CD4-positive, alpha-beta T cell treated with Interleukin-12 subunit alpha and Interleukin-12 subunit beta, for 1 hour (primary cell): ENCODE measurements around the gene FSD1L.
A peak's percentile ranks its signal among the peaks of the same experiment; 100 is the strongest.

Experiments
- DNase-seq: peaks from one replicate; pipeline ENCODE4 v3.0.0-alpha.2; 2020

Gene FSD1L

GRCh38 chr9:105447814-105448812, at the start of gene FSD1L:
Gene FSD1L (plus strand): TSS chr9:105448034. CDS start chr9:105448221, 187 bp downstream.
- DNase-seq = peak; percentile 84

DNA sequence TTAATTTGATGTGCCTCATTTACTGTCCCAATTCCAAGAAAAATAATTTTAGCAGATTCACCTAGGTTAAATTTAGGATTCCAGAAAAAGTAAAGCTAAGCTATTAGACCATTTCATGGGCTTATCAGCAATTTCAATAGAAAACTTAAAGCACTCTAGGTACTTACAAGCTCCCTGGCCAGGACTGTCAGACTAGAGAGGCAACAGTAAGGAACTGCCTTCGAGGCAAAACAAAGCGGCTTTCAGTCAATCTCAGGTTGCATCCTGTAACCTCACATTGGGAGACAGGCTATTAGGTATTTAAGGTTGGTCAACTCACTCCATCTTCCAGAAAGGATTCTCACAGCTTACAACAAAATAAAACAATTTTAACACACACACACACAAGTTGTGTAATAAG, 48.7 kb upstream of the FSD1L start:
- DNase-seq = no peak

GRCh38 chr9:105401651-105402050, 46.2 kb upstream of the FSD1L start:
- DNase-seq = no peak

GRCh38 chr9:105403552-105404248, 44.1 kb upstream of the FSD1L start:
- no peak for DNase-seq

DNA sequence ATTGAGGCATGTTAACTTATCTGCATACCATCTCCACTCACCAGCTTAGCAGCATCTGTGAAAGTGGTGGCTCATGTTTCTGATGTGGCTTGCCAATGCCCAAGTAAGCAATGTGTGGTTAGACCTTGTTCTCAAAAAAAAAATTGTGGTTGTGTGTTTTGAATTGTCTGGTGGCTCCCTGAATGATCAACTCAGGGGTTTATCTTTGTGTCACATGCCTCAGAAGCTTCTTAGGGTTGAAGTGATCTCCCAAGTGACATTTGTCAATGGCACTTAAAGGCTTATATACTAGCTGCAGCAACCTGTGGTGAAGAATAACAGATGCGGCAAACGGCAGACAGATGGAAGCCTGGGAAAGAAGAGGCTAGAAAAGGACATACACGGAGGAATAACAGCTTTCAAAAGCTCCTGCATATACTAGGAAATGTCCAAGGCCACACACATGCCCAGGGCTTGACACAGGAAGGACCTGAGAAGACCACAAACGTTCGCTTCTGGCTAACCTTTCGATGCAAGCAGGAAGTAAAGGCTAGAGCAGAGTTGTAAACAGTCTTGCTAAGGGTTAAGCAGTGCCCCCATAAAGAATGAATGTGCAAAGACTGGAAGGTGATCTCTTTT, 42.2 kb upstream of the FSD1L start:
- DNase-seq = peak; percentile 68

- no peak for DNase-seq
These were observed 41.5 kb upstream of the FSD1L start for GRCh38 chr9:105406369-105406768.

DNA sequence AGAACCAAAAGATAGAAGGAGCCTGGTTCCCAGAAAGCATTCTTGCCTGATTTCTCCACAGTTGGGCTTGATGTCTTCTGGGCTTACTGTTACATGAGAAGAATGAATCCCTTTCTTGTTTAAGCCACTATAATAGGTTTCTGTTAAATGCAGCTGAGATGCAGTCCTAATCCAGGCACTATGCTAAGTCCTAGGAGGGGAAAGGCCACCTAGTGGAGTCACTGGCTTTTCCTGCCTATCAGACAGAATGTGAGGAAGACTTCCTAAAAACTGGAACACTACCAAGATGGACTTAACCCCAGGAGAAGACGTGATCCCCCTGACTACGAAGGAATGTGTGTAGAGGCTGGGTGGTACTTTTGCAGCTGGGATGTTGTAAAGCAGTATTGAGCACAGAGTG, 34.3 kb upstream of the FSD1L start:
- DNase-seq = no peak

- peak; percentile 70 for DNase-seq
These were observed 32.7 kb upstream of the FSD1L start for GRCh38 chr9:105414947-105415661.

GRCh38 chr9:105415662-105415980, 32.2 kb upstream of the FSD1L start:
- DNase-seq = no peak

DNA sequence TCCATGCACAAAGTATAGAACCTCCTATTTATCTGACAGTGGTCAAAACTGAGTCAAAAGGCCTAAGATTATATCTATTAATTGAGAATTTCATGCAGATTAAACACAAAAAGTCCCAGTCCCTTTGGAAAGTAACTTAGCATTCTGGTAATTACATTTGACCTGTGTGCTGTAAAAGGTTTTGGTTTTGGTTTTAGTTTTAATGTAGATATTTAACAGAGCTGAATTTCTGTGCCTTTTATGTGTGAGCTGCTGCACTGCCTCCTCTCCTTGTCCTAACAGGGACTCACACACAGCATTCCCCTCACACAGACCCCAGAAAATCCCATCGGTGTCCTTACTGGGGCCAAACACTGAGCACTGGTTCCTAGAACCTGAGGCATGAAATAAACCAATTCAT, 31.0 kb upstream of the FSD1L start:
- DNase-seq = no peak

DNA sequence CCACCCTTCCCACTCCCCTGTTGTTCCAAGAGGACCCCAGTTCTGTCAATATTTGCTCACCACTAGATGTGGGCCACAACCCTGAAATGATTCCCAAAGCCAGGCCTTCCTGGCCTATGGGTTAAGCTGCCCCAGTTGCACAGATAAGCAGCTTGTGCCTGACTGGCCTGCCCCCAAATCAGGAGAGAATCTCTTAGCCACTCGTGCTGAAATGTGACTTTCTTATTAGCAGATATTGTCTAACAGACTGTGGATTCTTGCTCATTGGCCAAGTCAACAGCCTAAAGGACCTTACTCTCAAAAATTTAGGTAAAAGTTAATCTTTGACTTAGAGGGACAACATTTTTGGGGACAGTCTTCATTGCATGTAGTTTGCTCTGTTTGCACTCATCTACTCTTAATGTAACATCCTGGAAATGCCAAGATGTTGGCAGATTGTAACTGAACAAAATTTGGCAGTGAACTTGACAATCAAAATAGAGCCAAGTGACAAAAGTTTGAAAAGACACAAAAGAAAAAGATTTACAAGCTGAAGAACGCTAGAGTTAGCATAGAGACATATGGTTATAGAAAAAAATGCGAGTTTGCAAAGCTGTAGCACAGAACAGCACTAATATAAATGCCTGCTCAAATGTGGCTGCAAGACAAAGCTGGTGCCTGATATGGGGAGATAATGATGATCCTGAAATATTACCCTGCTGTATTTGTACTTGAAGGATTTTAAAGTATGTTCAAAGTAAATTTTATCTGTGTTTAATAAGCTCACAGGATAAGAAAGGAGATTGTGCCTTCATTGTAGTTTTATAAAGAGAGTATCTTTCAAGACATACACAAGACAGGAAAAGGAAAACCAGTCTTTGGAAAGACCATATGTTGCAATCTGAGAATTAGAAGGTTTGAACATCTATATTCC, 29.0 kb upstream of the FSD1L start:
- no peak for DNase-seq

DNA sequence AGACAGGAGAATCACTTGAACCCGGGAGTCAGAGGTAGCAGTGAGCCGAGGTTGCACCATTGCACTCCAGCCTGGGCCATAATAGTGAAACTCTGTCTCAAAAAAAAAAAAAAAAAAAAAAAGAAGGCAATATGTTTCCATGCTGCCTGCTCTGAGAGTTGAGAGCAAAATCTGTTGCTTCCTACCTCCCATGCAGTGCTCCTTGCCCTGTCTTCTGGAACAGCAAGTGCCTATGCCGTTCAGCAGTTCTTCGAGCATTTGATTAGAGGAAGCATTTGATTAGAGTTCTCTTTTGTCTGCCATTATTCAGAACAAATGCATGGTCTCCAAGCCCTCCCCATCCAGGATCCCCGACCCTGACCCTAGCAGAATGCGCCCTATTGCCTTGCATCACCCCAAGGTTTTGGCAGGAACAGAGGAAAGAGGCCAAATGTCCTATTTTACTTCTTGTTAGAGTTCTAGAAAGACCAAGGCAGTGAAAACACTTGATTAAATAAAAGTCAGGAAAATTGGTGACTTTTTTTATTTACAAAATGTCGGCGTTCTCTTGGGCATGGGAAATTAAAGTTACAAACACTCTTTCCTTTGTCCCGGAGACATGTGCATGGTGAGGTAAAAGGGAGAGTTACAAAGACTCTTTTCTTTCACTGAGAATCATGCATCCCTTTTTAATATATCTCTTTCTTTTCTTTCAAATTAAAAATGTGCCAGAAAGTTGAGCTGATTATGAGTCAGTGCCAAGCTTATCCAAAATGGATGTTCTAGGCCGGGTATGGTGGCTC, 27.8 kb upstream of the FSD1L start:
- no peak for DNase-seq

GRCh38 chr9:105421154-105421553, 26.7 kb upstream of the FSD1L start:
- no peak for DNase-seq

DNA sequence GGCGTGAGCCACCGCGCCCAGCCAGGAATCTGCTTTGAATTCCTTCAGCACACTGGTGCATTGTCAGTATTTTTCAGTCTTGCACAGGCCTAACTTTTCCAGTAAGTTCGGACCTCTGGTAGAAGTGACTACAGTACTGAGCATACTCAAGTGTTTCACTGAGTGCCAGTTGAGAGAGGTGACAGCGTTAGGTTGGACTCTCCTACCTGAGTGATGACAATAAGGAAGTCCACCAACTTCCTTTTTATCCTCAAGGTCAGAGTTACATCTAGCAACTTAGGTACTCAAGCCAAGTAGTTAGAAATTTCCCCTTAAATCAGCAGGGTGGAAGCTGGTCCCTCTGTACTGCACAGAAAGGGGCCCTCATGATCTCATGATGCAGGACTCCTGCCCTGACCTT, 26.0 kb upstream of the FSD1L start:
- DNase-seq = no peak

- DNase-seq = peak; percentile 4
These were observed 21.9 kb upstream of the FSD1L start for GRCh38 chr9:105425816-105426433.

DNA sequence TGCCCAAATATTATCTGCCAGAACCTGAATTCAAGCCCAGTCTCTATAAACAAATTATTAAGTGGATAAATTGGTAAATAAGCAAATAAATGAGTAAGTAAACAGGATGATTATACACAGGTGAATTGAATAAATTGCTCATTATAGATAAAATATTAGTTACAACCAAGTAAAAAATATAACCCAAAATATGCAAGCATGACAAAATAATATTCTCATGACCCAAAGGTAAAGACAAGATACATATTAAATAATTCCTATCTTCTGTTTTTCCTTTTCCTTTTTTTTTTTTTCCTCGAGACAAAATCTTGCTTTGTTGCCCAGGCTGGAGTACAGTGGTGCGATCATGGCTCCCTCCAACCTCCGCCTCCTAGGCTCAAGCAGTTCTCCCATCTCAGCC, 21.2 kb upstream of the FSD1L start:
- DNase-seq = no peak

DNA sequence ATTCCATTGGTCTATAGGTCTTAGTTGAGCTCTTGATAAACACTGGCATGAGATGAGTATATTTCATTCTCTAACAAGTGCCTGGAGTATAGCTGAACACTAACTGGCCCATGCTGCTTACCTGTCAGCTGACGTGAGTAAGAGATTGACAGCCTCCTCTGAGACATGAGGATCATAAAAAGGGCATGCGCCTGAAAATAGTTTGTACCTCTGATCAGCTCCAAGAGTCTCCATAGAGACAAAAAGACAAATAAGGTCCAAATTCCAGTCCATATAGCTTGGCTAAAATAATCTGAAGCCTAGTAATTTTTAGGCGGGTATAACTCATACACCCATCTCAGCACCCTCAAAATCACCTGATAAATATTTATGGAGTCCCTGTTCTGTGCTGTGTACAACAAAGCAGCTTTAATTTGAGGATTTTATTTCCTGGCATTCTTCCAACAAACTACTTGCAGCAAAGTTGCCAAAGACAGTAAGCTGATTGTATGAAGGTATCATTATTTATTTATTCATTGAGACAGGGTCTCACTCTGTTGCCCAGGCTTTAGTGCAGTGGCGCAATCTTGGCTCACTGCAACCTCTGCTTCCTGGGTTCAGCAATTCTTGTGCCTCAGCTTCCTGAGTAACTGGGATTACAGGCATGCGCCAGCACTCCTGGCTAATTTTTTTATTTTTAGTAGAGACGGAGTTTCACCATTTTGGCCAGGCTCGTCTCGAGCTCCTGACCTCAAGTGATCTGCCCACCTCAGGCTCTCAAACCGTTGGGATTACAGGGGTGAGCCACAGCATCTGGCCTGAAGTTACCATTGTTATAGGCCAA, 16.2 kb upstream of the FSD1L start:
- no peak for DNase-seq

GRCh38 chr9:105432247-105432842, 15.5 kb upstream of the FSD1L start:
- DNase-seq = no peak

- no peak for DNase-seq
These were observed 12.4 kb upstream of the FSD1L start for GRCh38 chr9:105435453-105435852.
